IPS-18a (cell line): ENCODE data around the gene ZNF140.

Experiments
- H3K27ac ChIP-seq: one replicate; pipeline ENCODE4 v1.5.1; 2013; ENCODE audit warnings: low read length
- H3K27me3 ChIP-seq: one replicate; pipeline ENCODE4 v1.6.1; 2013; ENCODE audit warnings: mild to moderate bottlenecking, low read length; ENCODE audit not compliant: control insufficient read depth, insufficient read depth
- H3K36me3 ChIP-seq: one replicate; pipeline ENCODE4 v1.6.1; 2013; ENCODE audit warnings: low read depth, low read length; ENCODE audit not compliant: control insufficient read depth
- H3K4me1 ChIP-seq: one replicate; pipeline ENCODE4 v1.6.1; 2013; ENCODE audit warnings: low read depth, low read length; ENCODE audit not compliant: control insufficient read depth
- H3K4me3 ChIP-seq: one replicate; pipeline ENCODE4 v1.5.1; 2013; ENCODE audit warnings: low read length
- H3K9ac ChIP-seq: one replicate; pipeline ENCODE4 v1.6.1; 2013; ENCODE audit warnings: mild to moderate bottlenecking, low read length, moderate library complexity
- H3K9me3 ChIP-seq: one replicate; pipeline ENCODE4 v1.6.1; 2013; ENCODE audit warnings: low read depth, low read length; ENCODE audit not compliant: control insufficient read depth

The ZNF140 gene

GRCh38 chr12:133081159-133081780 is 547 bp downstream of the ZNF140 start:
- Histone ChIP-seq H3K27ac (peak overlapping the region; percentile 85), H3K9ac (peak overlapping the region; percentile 93), H3K4me1 (no peaks in the 10 kb centered on the region), H3K9me3 (peaks cover 66% of the 10 kb centered on the region), H3K36me3 (peaks cover 28% of the 10 kb centered on the region), H3K4me3 (peak overlapping the region; percentile 88), H3K27me3 (no peaks in the 10 kb centered on the region)

- H3K9ac ChIP-seq: no peak overlapping the region
- no peak overlapping the region for H3K27ac ChIP-seq
- H3K27me3 ChIP-seq: no peaks in the 10 kb centered on the region
- H3K9me3 ChIP-seq: peaks cover 56% of the 10 kb centered on the region
- H3K36me3 ChIP-seq: peaks cover 32% of the 10 kb centered on the region
- no peak overlapping the region for H3K4me3 ChIP-seq
- no peaks in the 10 kb centered on the region for H3K4me1 ChIP-seq
These were observed 2.6 kb downstream of the ZNF140 start for GRCh38 chr12:133083345-133083744.

- Histone ChIP-seq H3K27ac (no peak overlapping the region), H3K36me3 (peaks cover 44% of the 10 kb centered on the region), H3K4me1 (no peaks in the 10 kb centered on the region), H3K27me3 (no peaks in the 10 kb centered on the region), H3K9ac (no peak overlapping the region), H3K9me3 (peaks cover 94% of the 10 kb centered on the region), H3K4me3 (no peak overlapping the region)
These were observed 24.9 kb downstream of the ZNF140 start for GRCh38 chr12:133105620-133106019.

- Histone ChIP-seq H3K36me3 (peaks cover 39% of the 10 kb centered on the region), H3K4me1 (no peaks in the 10 kb centered on the region), H3K27me3 (no peaks in the 10 kb centered on the region), H3K9me3 (peaks cover 94% of the 10 kb centered on the region), H3K4me3 (no peak overlapping the region), H3K27ac (no peak overlapping the region), H3K9ac (no peak overlapping the region)
These were observed 25.5 kb downstream of the ZNF140 start for GRCh38 chr12:133106253-133106652.

GRCh38 chr12:133107121-133107520 is 26.4 kb downstream of the ZNF140 start:
- H3K27ac ChIP-seq: no peak overlapping the region
- H3K9ac ChIP-seq: no peak overlapping the region
- H3K36me3 ChIP-seq: peaks cover 33% of the 10 kb centered on the region
- peaks cover 89% of the 10 kb centered on the region for H3K9me3 ChIP-seq
- no peaks in the 10 kb centered on the region for H3K27me3 ChIP-seq
- no peak overlapping the region for H3K4me3 ChIP-seq
- H3K4me1 ChIP-seq: no peaks in the 10 kb centered on the region

GRCh38 chr12:133108150-133108549 is 27.4 kb downstream of the ZNF140 start:
- Histone ChIP-seq H3K36me3 (peaks cover 28% of the 10 kb centered on the region), H3K9me3 (peaks cover 83% of the 10 kb centered on the region), H3K27ac (no peak overlapping the region), H3K4me3 (no peak overlapping the region), H3K4me1 (no peaks in the 10 kb centered on the region), H3K27me3 (no peaks in the 10 kb centered on the region), H3K9ac (no peak overlapping the region)

GRCh38 chr12:133120385-133121191 is 39.9 kb downstream of the ZNF140 start:
- Histone ChIP-seq H3K4me1 (no peaks in the 10 kb centered on the region), H3K27me3 (no peaks in the 10 kb centered on the region), H3K9ac (no peak overlapping the region), H3K9me3 (peaks cover 96% of the 10 kb centered on the region), H3K4me3 (no peak overlapping the region), H3K27ac (no peak overlapping the region), H3K36me3 (peaks cover 30% of the 10 kb centered on the region)

GRCh38 chr12:133124674-133125073 is 44.0 kb downstream of the ZNF140 start:
- no peak overlapping the region for H3K9ac ChIP-seq
- H3K36me3 ChIP-seq: peaks cover 22% of the 10 kb centered on the region
- no peaks in the 10 kb centered on the region for H3K27me3 ChIP-seq
- no peaks in the 10 kb centered on the region for H3K4me1 ChIP-seq
- H3K4me3 ChIP-seq: no peak overlapping the region
- H3K27ac ChIP-seq: no peak overlapping the region
- H3K9me3 ChIP-seq: peaks cover 91% of the 10 kb centered on the region

GRCh38 chr12:133129368-133130037 is 48.8 kb downstream of the ZNF140 start:
- Histone ChIP-seq H3K27me3 (no peaks in the 10 kb centered on the region), H3K27ac (no peak overlapping the region), H3K36me3 (peaks cover 3% of the 10 kb centered on the region), H3K9ac (peak overlapping the region; percentile 83), H3K4me3 (peak overlapping the region; percentile 98), H3K4me1 (no peaks in the 10 kb centered on the region), H3K9me3 (peaks cover 51% of the 10 kb centered on the region)

- Histone ChIP-seq H3K27me3 (no peaks in the 10 kb centered on the region), H3K4me1 (no peaks in the 10 kb centered on the region), H3K36me3 (peaks cover 7% of the 10 kb centered on the region), H3K27ac (peak within 1 kb of the TSS; percentile 78), H3K9me3 (peaks cover 50% of the 10 kb centered on the region), H3K4me3 (peak within 1 kb of the TSS; percentile 98), H3K9ac (peak within 1 kb of the TSS; percentile 83)
These were observed 49.5 kb downstream of the ZNF140 start, which contains the start of the genes ZNF10 and ZNF891 for GRCh38 chr12:133130038-133130807. Gene ZNF10, plus strand, starts transcription at chr12:133130627. Its CDS starts 13,866 bp downstream, at chr12:133144493. Gene ZNF891, minus strand, starts transcription at chr12:133130274. Its CDS starts 8,356 bp downstream, at chr12:133121918.

GRCh38 chr12:133130808-133131128 is 50.0 kb downstream of the ZNF140 start:
- H3K36me3 ChIP-seq: peaks cover 12% of the 10 kb centered on the region
- peak overlapping the region; percentile 83 for H3K9ac ChIP-seq
- peak overlapping the region; percentile 78 for H3K27ac ChIP-seq
- peak overlapping the region; percentile 98 for H3K4me3 ChIP-seq
- peaks cover 50% of the 10 kb centered on the region for H3K9me3 ChIP-seq
- no peaks in the 10 kb centered on the region for H3K27me3 ChIP-seq
- H3K4me1 ChIP-seq: no peaks in the 10 kb centered on the region
